Effector memory CD4-positive, alpha-beta T cell (primary cell): ENCODE measurements around the gene ZNF226.
A peak's percentile ranks its signal among the peaks of the same experiment; 100 is the strongest.
"Not testable (repeated sequence)": the region's sequence is repeated elsewhere in the genome, so short reads cannot be mapped to it uniquely, and the experiment has no call there.

Source experiments
- DNase-seq, 3 donors: peaks; one replicate each; pipeline ENCODE4 v3.0.0-alpha.2; 2020
- H3K27ac ChIP-seq: 2 replicates; pipeline ENCODE4 v1.7.0; 2013; ENCODE audit warnings: mild to moderate bottlenecking, low read length, moderate library complexity; ENCODE audit not compliant: insufficient read depth, poor library complexity, severe bottlenecking
- H3K27me3 ChIP-seq: replicated peaks from 2 replicates; pipeline ENCODE4 v1.7.0; 2013; ENCODE audit warnings: mild to moderate bottlenecking, low read length; ENCODE audit not compliant: insufficient read depth, control insufficient read depth, poor library complexity, severe bottlenecking
- H3K36me3 ChIP-seq: 2 replicates; pipeline ENCODE4 v1.7.0; 2013; ENCODE audit warnings: mild to moderate bottlenecking, low read length, moderate library complexity; ENCODE audit not compliant: control insufficient read depth, insufficient read depth
- H3K4me1 ChIP-seq: 2 replicates; pipeline ENCODE4 v1.7.0; 2013; ENCODE audit warnings: low read length, mild to moderate bottlenecking; ENCODE audit not compliant: control insufficient read depth, insufficient read depth, poor library complexity, severe bottlenecking
- H3K4me3 ChIP-seq: 2 replicates; pipeline ENCODE4 v1.7.0; 2013; ENCODE audit warnings: low read length, low read depth, mild to moderate bottlenecking; ENCODE audit not compliant: insufficient read depth, poor library complexity, severe bottlenecking
- H3K9me3 ChIP-seq: 2 replicates; pipeline ENCODE4 v1.7.0; 2013; ENCODE audit warnings: mild to moderate bottlenecking, low read length, moderate library complexity; ENCODE audit not compliant: control insufficient read depth

The ZNF226 gene

GRCh38 chr19:44164327-44164672 lies 600 bp upstream of the ZNF226 start:
- H3K27me3 ChIP-seq, result no peaks in the 10 kb centered on the region
- peak overlapping the region; percentile 87 for H3K4me3 ChIP-seq
- no peak overlapping the region for H3K27ac ChIP-seq
- H3K4me1 ChIP-seq, result peaks cover 8% of the 10 kb centered on the region
- peaks cover 23% of the 10 kb centered on the region for H3K36me3 ChIP-seq
- no peaks in the 10 kb centered on the region for H3K9me3 ChIP-seq
- DNase-seq, result no peak

- H3K27ac ChIP-seq, DNase-seq, H3K4me3 ChIP-seq, H3K4me1 ChIP-seq, H3K27me3 ChIP-seq: not testable (repeated sequence)
- H3K36me3 ChIP-seq, result peaks cover 80% of the 10 kb centered on the region
- peaks cover 26% of the 10 kb centered on the region for H3K9me3 ChIP-seq
Measured at GRCh38 chr19:44170660-44171059, 5.8 kb downstream of the ZNF226 start.

GRCh38 chr19:44176590-44176989 lies 11.7 kb downstream of the ZNF226 start:
- Histone ChIP-seq H3K27ac (no peak overlapping the region), H3K36me3 (peaks cover 51% of the 10 kb centered on the region), H3K4me3 (no peak overlapping the region), H3K9me3 (peaks cover 46% of the 10 kb centered on the region), H3K27me3 (no peaks in the 10 kb centered on the region), H3K4me1 (no peaks in the 10 kb centered on the region)
- no peak for DNase-seq

GRCh38 chr19:44180968-44181367 lies 16.1 kb downstream of the ZNF226 start:
- Histone ChIP-seq H3K27me3 (no peaks in the 10 kb centered on the region), H3K4me3 (no peak overlapping the region), H3K9me3 (peaks cover 32% of the 10 kb centered on the region), H3K27ac (no peak overlapping the region), H3K4me1 (no peaks in the 10 kb centered on the region), H3K36me3 (peaks cover 7% of the 10 kb centered on the region)
- DNase-seq, result no peak

GRCh38 chr19:44182145-44182544 lies 17.2 kb downstream of the ZNF226 start:
- no peak for DNase-seq
- Histone ChIP-seq H3K4me3 (no peak overlapping the region), H3K36me3 (no peaks in the 10 kb centered on the region), H3K4me1 (no peaks in the 10 kb centered on the region), H3K9me3 (peaks cover 25% of the 10 kb centered on the region), H3K27ac (no peak overlapping the region), H3K27me3 (no peaks in the 10 kb centered on the region)

GRCh38 chr19:44190020-44190419 lies 25.1 kb downstream of the ZNF226 start:
- Histone ChIP-seq H3K9me3 (peaks cover 13% of the 10 kb centered on the region), H3K4me1 (no peaks in the 10 kb centered on the region), H3K27me3 (no peaks in the 10 kb centered on the region), H3K36me3 (no peaks in the 10 kb centered on the region), H3K4me3 (no peak overlapping the region), H3K27ac (no peak overlapping the region)
- no peak for DNase-seq

- Histone ChIP-seq H3K27me3 (no peaks in the 10 kb centered on the region), H3K27ac (no peak overlapping the region), H3K9me3 (peaks cover 14% of the 10 kb centered on the region), H3K36me3 (no peaks in the 10 kb centered on the region), H3K4me3 (no peak overlapping the region), H3K4me1 (no peaks in the 10 kb centered on the region)
- no peak for DNase-seq
Measured at GRCh38 chr19:44192127-44192526, 27.2 kb downstream of the ZNF226 start.

GRCh38 chr19:44196772-44197171 lies 31.9 kb downstream of the ZNF226 start:
- no peak overlapping the region for H3K27ac ChIP-seq
- no peak for DNase-seq

GRCh38 chr19:44202470-44202869 lies 37.6 kb downstream of the ZNF226 start:
- no peak for DNase-seq
- Histone ChIP-seq H3K4me3 (no peak overlapping the region), H3K27me3 (no peaks in the 10 kb centered on the region), H3K9me3 (peaks cover 3% of the 10 kb centered on the region), H3K36me3 (no peaks in the 10 kb centered on the region), H3K4me1 (no peaks in the 10 kb centered on the region), H3K27ac (no peak overlapping the region)

More at GRCh38 chr19:44196772-44197171, 31.9 kb downstream of the ZNF226 start:
- H3K36me3 ChIP-seq, result no peaks in the 10 kb centered on the region
- no peak overlapping the region for H3K4me3 ChIP-seq
- H3K27me3 ChIP-seq, result no peaks in the 10 kb centered on the region
- no peaks in the 10 kb centered on the region for H3K4me1 ChIP-seq
- peaks cover 4% of the 10 kb centered on the region for H3K9me3 ChIP-seq

GRCh38 chr19:44202974-44203373 lies 38.1 kb downstream of the ZNF226 start:
- Histone ChIP-seq H3K27ac (no peak overlapping the region), H3K4me3 (no peak overlapping the region), H3K36me3 (no peaks in the 10 kb centered on the region), H3K4me1 (no peaks in the 10 kb centered on the region), H3K27me3 (no peaks in the 10 kb centered on the region), H3K9me3 (peaks cover 3% of the 10 kb centered on the region)
- no peak for DNase-seq

GRCh38 chr19:44203877-44204276 lies 39.0 kb downstream of the ZNF226 start:
- not testable (repeated sequence) for H3K4me1 ChIP-seq, H3K9me3 ChIP-seq, H3K36me3 ChIP-seq, DNase-seq, H3K27me3 ChIP-seq, H3K27ac ChIP-seq, H3K4me3 ChIP-seq
